MM.1S (cell line): ENCODE measurements around the gene DXO.

Experiments used
- CTCF ChIP-seq: fragments of 300-600 bp; sonication (generic); IDR thresholded peaks from 2 replicates; pipeline ENCODE4 v1.5.1; 2016; ENCODE audit warnings: antibody characterized with exemption, low read length, mixed read lengths
- EZH2phosphoT487 ChIP-seq: fragments of 300-600 bp; sonication (generic); IDR thresholded peaks from 2 replicates; pipeline ENCODE4 v1.6.1; 2018; ENCODE audit warnings: antibody characterized with exemption, low read length

- no peak for TF ChIP-seq CTCF
- no peak for TF ChIP-seq EZH2phosphoT487
Observed at GRCh38 chr6:31943742-31944141, 28.2 kb downstream of the DXO start.
